Measurements from ENCODE around the gene ROBO1. TPM values are rescaled to one million over a fixed set of nuclear protein-coding genes. Genes with fewer than 3 reads are reported as not detected.

Gene ROBO1
- total RNA-seq, 1 donor = 34.2 TPM

DNA sequence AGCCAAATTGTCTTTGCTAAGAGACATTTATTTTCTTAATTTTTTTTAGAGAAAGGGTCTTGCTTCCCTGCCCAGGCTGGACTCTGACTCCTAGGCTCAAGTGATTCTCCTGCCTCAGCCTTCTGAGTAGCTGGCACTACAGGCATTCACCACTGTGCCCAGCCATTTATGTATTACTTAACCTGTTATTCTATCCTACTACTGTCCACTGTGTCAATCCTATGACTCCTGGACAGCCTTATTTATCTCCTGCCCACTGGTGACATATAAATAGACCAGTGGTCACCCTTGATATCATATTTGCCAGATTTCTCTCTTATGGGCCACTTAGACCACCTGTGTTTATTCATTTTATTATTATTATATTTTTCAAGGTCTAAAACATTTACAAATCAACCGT lies 161.4 kb downstream of the ROBO1 start:
- TF ChIP-seq, protein P1, sequence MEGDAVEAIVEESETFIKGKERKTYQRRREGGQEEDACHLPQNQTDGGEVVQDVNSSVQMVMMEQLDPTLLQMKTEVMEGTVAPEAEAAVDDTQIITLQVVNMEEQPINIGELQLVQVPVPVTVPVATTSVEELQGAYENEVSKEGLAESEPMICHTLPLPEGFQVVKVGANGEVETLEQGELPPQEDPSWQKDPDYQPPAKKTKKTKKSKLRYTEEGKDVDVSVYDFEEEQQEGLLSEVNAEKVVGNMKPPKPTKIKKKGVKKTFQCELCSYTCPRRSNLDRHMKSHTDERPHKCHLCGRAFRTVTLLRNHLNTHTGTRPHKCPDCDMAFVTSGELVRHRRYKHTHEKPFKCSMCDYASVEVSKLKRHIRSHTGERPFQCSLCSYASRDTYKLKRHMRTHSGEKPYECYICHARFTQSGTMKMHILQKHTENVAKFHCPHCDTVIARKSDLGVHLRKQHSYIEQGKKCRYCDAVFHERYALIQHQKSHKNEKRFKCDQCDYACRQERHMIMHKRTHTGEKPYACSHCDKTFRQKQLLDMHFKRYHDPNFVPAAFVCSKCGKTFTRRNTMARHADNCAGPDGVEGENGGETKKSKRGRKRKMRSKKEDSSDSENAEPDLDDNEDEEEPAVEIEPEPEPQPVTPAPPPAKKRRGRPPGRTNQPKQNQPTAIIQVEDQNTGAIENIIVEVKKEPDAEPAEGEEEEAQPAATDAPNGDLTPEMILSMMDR (IDR thresholded peaks at IDR 0.05; ENCODE audit: insufficient read depth, low read length) = no peak
- no peak overlapping the region for H3K4me3 ChIP-seq (ENCODE audit: low read depth, low read length)
- no peak for DNase-seq (ENCODE audit: low read depth)

DNA sequence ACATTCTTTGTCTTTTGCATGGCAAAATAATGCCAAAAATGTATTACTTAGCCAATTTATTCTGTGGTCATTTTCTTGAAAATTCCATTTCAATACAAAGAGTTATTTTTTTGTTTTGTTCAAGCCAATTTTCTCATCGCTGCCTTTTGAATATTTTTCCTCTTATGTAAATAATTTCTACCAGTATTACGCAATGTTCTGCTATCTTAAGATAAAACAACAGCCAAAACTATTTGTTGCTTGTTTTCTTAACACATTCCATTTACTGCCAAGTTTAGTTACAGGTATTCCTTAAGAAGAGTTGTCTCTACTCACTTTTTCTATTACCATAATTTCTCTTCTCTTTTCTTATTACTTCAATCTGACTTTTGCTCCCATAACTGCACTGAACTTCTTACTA lies 163.1 kb downstream of the ROBO1 start:
- TF ChIP-seq, protein P1 (IDR thresholded peaks at IDR 0.05; ENCODE audit: insufficient read depth, low read length) = no peak
- no peak for DNase-seq (ENCODE audit: low read depth)
- no peak overlapping the region for H3K4me3 ChIP-seq (ENCODE audit: low read depth, low read length)

DNA sequence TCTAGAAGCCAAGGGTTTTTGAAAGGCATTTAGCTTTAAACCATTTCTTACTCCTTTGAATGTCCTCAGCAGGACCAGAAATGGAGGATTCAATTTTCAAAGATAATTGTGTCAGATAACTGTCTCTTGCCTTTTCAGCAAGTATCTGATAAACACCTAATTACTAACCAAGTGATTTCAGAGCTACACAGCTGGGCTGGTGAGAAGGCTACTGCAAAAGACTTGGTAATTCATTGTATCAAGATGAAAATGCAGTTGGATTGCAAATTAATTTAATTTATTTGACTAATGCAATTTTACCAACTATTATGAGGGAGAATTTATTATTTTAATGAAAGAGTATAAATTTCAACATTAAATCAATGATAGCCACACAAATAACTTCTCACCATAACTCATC lies 165.4 kb downstream of the ROBO1 start:
- no peak for DNase-seq (ENCODE audit: low read depth)
- H3K4me3 ChIP-seq (ENCODE audit: low read depth, low read length) = no peak overlapping the region
- TF ChIP-seq, protein P1 (IDR thresholded peaks at IDR 0.05; ENCODE audit: insufficient read depth, low read length) = no peak

DNA sequence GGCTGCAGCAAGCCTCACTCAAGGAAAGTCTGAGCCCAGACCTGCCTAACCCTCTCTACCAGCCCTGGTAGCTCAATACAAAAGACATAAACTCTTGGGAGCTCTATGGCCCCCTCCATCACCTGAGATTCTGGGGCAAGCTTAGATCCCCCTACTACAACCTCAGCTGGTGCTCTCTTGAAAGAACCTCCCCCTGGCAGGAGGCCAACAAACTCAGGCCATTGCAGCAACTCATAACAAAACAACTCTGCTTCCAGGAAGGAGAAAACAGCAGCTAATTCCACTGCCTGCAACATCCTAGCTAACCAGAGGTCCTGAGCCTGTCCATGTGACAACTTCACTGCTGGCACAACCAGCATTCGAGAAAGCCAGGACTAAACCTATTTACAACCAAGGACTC lies 169.2 kb downstream of the ROBO1 start:
- no peak overlapping the region for H3K4me3 ChIP-seq (ENCODE audit: low read depth, low read length)
- TF ChIP-seq, protein P1 (IDR thresholded peaks at IDR 0.05; ENCODE audit: insufficient read depth, low read length) = no peak
- no peak for DNase-seq (ENCODE audit: low read depth)

DNA sequence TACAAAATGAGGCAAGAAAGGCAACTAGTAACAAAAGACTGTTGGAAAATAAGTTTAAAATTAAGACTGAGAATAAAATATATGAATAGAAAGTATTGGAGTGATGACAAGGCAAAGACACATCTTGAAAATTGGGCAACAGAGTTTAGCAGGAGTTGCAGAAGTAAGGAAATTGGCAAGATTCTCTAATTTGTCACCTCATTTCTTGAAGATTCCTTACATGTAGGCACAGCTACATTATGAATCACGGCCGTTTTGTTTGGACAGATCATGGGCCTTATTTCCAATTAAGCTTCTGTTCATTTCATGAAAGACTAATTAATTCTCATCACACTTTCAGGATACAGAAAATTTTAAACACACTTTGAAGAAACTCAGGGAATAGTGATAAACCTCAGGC lies 170.1 kb downstream of the ROBO1 start:
- no peak overlapping the region for H3K4me3 ChIP-seq (ENCODE audit: low read depth, low read length)
- DNase-seq (ENCODE audit: low read depth) = no peak
- TF ChIP-seq, protein P1 (IDR thresholded peaks at IDR 0.05; ENCODE audit: insufficient read depth, low read length) = no peak

DNA sequence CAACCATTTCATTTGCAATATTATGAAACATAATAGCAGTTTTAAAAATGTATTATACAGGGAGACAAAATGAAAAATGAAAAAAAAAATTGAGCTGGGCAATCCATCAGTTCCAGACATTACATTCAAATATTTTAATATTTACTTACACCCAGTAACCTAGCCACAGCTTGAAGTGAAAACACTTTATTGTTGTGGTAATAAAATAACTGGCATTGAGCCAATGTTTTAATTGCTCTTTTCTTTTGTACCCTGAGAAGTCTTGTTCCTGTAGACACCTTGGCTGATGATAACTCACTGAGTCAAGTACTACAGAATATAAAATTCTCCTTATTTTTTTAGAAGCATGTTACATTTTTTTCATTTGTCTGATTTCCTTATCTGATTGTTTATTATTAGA lies 180.6 kb downstream of the ROBO1 start:
- no peak overlapping the region for H3K4me3 ChIP-seq (ENCODE audit: low read depth, low read length)
- TF ChIP-seq, protein P1 (IDR thresholded peaks at IDR 0.05; ENCODE audit: insufficient read depth, low read length) = no peak

DNA sequence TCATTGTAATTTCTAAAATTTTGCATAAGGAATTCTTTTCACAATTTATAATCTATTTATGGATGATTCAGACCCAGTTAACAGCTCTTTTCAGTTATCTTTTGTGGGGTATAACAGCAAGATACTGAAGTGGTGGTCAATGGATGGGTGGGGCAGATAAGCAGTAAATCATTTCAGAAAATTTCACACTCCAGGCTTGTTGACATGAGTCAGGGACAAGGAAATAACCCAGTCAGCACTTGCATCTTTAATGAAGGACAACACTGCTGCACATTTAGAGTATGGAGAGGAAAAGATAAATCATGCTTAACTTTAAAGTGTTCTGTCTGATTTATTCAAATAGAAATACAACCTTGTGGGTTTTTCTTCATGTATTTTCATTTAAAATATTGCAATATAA lies 181.6 kb downstream of the ROBO1 start:
- TF ChIP-seq, protein P1 (IDR thresholded peaks at IDR 0.05; ENCODE audit: insufficient read depth, low read length) = no peak
- H3K4me3 ChIP-seq (ENCODE audit: low read depth, low read length) = no peak overlapping the region
- no peak for DNase-seq (ENCODE audit: low read depth)

More for the DNA sequence above, 180.6 kb downstream of the ROBO1 start:
- no peak for DNase-seq (ENCODE audit: low read depth)
